Left ventricle myocardium inferior (tissue), 1 donor: Measurements from ENCODE around the gene CTNNA2. TPM values are rescaled to one million over a fixed set of nuclear protein-coding genes. Genes with fewer than 3 reads are reported as not detected.

ENCODE experiments used
- DNase-seq: peaks from one replicate; pipeline ENCODE4 v3.0.0-alpha.2; 2020
- H3K27ac ChIP-seq: fragments of 200-600 bp; replicated peaks from 2 replicates; pipeline ENCODE4 v1.8.0; 2021
- H3K27me3 ChIP-seq: fragments of 200-600 bp; 2 replicates; pipeline ENCODE4 v1.8.0; 2021; ENCODE audit warnings: low read depth
- H3K36me3 ChIP-seq: fragments of 200-600 bp; 2 replicates; pipeline ENCODE4 v1.8.0; 2021
- H3K4me1 ChIP-seq: fragments of 200-600 bp; 2 replicates; pipeline ENCODE4 v1.8.0; 2021
- H3K4me3 ChIP-seq: fragments of 200-600 bp; 2 replicates; pipeline ENCODE4 v1.8.0; 2021; ENCODE audit warnings: mild to moderate bottlenecking, moderate library complexity
- H3K9me3 ChIP-seq: fragments of 200-600 bp; replicated peaks from 2 replicates; pipeline ENCODE4 v1.8.0; 2021
- intact Hi-C: fragments of 100-400 bp; cut with micrococcal nuclease; formaldehyde crosslinking; loops from one replicate; pipeline ENCODE4 v1.11.0; 2022
- total RNA-seq: library from RNA; stranded (reverse); fragmentation: NEBNext Ultra II Directional; extraction: Animal tissue kit (Norgen Biotek cat#: 25700); gene quantifications from one replicate; pipeline ENCODE4 v1.2.1, GENCODE V29; 2021
- TF ChIP-seq, protein P1 (sequence below): fragments of 200-600 bp; IDR thresholded peaks from 2 replicates; pipeline ENCODE4 v1.8.0; 2021; ENCODE audit warnings: antibody characterized with exemption, mild to moderate bottlenecking, borderline replicate concordance
- donor health status: DM: no; HTN: yes; CAD: no; lungs with severe emphysema.

Gene CTNNA2
- total RNA-seq, 1 donor from 2014 or later = not detected

DNA sequence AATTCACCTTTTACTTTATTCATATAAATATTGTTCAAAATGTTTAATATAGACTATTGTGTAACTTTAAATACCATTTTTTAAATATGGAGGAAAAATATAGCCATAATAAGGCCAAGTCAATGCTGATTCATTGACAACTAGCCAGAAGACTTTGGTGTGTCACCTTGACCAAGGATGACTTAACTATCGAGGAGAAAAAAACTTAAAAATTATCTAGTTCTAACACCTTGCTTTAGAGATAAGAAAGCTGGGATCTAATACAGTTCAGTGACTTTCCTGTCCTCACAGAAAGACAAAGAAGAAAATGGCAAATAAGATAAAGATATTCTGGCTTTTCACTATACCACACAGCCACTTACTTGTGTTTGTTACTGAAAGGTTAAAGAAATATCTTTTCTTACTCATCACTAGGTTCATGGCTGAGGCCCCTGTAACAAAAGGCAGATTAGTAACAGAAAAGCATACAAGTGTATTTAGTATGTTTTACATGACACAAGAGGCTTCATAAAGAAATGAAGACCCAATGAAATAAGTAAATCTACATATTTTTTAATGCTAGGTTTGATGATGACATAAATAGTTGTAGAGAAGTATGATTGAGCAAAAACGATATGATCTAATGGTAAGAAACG lies 857.6 kb downstream of the CTNNA2 start:
- no peak overlapping the region for H3K4me3 ChIP-seq
- no peak for DNase-seq
- H3K36me3 ChIP-seq = no peaks in the 10 kb centered on the region
- no peak overlapping the region for H3K27ac ChIP-seq
- H3K4me1 ChIP-seq = peaks cover 4% of the 10 kb centered on the region
- TF ChIP-seq, protein P1, sequence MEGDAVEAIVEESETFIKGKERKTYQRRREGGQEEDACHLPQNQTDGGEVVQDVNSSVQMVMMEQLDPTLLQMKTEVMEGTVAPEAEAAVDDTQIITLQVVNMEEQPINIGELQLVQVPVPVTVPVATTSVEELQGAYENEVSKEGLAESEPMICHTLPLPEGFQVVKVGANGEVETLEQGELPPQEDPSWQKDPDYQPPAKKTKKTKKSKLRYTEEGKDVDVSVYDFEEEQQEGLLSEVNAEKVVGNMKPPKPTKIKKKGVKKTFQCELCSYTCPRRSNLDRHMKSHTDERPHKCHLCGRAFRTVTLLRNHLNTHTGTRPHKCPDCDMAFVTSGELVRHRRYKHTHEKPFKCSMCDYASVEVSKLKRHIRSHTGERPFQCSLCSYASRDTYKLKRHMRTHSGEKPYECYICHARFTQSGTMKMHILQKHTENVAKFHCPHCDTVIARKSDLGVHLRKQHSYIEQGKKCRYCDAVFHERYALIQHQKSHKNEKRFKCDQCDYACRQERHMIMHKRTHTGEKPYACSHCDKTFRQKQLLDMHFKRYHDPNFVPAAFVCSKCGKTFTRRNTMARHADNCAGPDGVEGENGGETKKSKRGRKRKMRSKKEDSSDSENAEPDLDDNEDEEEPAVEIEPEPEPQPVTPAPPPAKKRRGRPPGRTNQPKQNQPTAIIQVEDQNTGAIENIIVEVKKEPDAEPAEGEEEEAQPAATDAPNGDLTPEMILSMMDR = no peak
- no peaks in the 10 kb centered on the region for H3K27me3 ChIP-seq
- intact Hi-C loops = no loop called here
- H3K9me3 ChIP-seq = no peaks in the 10 kb centered on the region

DNA sequence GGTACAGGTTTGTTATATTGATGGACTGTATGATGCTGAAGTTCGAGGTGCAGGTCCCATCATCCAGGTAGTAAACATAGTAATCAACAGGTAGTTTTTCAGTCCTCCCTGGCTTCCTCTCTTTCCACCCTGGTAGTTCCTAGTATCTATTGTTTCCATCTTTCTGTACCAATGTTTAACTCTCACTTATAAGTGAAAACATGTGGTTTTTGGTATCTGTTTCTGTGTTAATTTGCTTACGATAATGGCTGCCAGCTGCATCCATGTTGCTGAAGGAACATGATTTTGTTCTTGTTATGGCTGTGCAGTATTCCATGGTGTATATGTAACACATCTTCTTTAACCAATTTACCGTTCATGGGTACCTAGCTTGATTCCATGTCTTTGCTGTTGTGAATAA lies 861.3 kb downstream of the CTNNA2 start:
- Histone ChIP-seq H3K4me1 (peaks cover 11% of the 10 kb centered on the region), H3K27ac (no peak overlapping the region), H3K9me3 (no peaks in the 10 kb centered on the region), H3K4me3 (no peak overlapping the region), H3K36me3 (no peaks in the 10 kb centered on the region), H3K27me3 (no peaks in the 10 kb centered on the region)
- TF ChIP-seq, protein P1 = no peak
- intact Hi-C loops = no loop called here
- DNase-seq = no peak

DNA sequence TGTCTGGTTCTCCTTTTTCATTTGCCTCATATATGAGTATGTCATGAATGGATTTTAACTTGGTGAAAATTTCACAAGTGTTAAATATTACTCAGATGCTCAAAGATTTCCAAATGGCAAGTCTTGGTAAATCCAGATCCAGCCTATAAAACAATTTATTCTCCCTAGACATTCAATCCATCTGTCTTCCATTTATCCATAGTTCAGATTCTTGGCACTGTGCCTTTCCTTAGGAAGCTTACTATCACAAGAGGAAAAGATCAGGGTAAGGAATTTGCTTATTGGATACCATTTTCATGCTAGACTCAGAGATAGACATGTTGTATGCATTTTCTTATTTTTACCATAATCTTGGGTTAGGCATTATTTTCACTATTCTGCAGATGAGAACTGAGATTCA lies 864.2 kb downstream of the CTNNA2 start:
- no peaks in the 10 kb centered on the region for H3K27me3 ChIP-seq
- H3K9me3 ChIP-seq = no peaks in the 10 kb centered on the region
- no peak overlapping the region for H3K4me3 ChIP-seq
- H3K27ac ChIP-seq = no peak overlapping the region
- peaks cover 11% of the 10 kb centered on the region for H3K4me1 ChIP-seq
- no peaks in the 10 kb centered on the region for H3K36me3 ChIP-seq
- intact Hi-C loops = no loop called here
- DNase-seq = no peak
- TF ChIP-seq, protein P1 = no peak

DNA sequence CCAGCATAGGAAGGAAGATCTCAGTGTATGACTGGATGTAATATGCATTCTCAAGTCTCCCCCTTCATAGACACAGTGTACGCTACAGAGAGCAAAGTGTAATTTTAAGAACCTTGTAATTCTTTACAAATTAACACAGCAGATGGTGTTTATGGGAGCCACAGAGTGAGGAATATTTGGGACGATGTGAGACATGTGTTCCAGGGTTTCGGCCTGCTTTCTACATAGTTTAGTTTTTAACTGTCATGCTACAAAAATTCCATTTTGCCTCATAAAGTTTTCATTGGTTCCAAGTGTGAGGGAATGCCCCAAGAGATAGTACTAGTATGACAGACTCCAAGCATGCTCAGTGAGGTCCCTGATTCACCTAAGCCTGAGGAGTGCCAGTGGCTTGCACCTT lies 867.9 kb downstream of the CTNNA2 start:
- TF ChIP-seq, protein P1 = no peak
- no peaks in the 10 kb centered on the region for H3K36me3 ChIP-seq
- H3K27ac ChIP-seq = no peak overlapping the region
- H3K27me3 ChIP-seq = no peaks in the 10 kb centered on the region
- H3K4me3 ChIP-seq = no peak overlapping the region
- peaks cover 6% of the 10 kb centered on the region for H3K4me1 ChIP-seq
- no peak for DNase-seq
- no peaks in the 10 kb centered on the region for H3K9me3 ChIP-seq
- intact Hi-C loops = no loop called here

- Histone ChIP-seq H3K27ac (no peak overlapping the region), H3K4me3 (no peak overlapping the region), H3K36me3 (no peaks in the 10 kb centered on the region), H3K4me1 (no peaks in the 10 kb centered on the region), H3K9me3 (no peaks in the 10 kb centered on the region), H3K27me3 (no peaks in the 10 kb centered on the region)
- intact Hi-C loops = no loop called here
- no peak for DNase-seq
- TF ChIP-seq, protein P1 = no peak
Observed at GRCh38 chr2:80381666-80382065, 868.8 kb downstream of the CTNNA2 start.
